SKM-1 (cell line): ENCODE data around the gene TAF1D.

ENCODE experiments used
- DNase-seq: peaks from one replicate; lab custom pipeline; 2025; ENCODE audit not compliant: unreplicated experiment; lab: John Stamatoyannopoulos, UW

The TAF1D gene

DNA sequence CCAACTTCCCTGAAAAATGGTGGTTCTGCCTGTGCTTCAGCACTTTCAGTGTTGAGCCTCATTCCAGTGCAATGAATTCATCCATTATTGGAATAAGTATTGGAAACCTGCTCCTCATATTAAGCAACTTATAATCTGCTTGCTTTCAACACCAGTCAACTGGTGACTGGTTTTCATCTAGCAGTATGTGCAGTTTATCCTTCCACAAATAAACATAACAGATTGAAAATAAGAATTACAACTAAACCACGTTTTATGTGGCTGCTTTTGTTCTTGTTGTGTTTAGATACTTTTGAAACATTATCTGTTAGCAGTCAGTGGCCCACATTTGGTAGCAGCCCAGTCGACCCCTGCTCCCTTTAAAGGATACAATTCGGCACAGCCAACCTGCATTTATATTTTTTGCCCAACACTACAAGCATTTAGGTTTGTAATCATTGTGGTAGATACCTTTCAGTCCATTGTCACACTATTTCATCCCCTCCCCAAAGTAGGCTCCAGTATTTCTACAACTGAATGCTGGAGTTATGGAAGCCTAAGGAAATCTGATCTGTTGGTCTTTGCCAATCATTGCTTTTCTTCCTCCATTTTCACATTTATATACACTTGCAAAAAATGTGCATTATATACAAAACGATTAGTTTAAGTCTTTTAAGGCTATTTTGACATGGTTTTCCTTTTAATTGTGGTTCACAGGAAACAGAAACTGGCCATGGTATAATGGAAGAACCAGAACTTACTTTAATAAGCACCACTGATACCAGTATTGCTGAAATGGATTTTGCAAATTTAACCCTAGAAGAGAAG lies 13.1 kb downstream of the TAF1D start:
- no peak for DNase-seq

DNA sequence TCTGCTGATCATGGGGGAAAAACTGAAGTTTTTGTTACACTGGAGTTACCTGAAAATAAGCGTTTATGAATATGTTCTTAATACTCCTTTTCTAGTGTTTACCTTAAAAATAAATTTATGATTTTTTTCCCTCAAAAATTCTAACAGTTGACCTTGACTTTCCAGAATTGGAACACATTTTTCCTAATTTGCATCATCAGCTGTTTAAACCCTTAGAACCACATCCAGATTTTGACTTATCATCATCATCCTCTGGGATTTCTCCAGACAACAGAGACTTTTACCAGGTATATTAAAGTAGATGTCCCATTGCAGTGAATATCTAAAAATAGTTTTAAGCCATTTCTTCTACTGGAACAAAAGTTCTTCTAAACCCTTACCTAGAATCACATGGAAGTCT lies 17.2 kb downstream of the TAF1D start:
- no peak for DNase-seq

GRCh38 chr11:93720522-93720921 lies 20.8 kb downstream of the TAF1D start:
- no peak for DNase-seq

- DNase-seq = peak; percentile 20
Observed at GRCh38 chr11:93719310-93719709, 22.0 kb downstream of the TAF1D start.

GRCh38 chr11:93718057-93718563 lies 23.2 kb downstream of the TAF1D start:
- peak; percentile 49 for DNase-seq

GRCh38 chr11:93717501-93717900 lies 23.8 kb downstream of the TAF1D start:
- DNase-seq = no peak

DNA sequence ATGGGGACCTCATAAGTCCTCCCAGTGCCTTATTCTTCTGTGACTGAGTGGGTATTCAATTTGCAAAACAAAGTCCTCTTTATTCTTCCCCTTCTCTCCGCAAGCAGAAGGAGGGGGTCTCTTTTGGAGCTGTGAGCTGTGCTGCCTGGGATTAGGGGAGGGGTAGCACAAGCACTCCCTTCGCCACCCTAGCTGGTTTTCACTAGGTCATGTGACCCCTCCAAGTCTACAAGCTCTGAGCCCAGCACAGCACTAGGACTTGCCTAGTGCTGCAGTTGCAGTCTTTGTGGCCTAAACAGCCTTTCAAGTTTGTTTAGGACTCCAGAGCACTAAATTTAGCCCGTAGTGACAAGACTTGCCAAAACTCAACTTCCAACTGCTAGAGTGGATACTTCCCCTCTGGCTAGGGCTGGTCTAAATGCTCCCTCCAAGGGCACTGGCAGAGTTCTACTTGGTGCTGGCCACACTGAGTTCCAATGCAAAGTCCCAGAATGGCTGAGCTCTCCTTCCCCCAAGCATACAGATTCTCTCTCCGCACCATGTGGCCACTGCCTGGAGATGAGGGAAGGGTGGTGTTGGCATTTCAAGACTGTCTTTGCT lies 25.4 kb downstream of the TAF1D start:
- DNase-seq = no peak

DNA sequence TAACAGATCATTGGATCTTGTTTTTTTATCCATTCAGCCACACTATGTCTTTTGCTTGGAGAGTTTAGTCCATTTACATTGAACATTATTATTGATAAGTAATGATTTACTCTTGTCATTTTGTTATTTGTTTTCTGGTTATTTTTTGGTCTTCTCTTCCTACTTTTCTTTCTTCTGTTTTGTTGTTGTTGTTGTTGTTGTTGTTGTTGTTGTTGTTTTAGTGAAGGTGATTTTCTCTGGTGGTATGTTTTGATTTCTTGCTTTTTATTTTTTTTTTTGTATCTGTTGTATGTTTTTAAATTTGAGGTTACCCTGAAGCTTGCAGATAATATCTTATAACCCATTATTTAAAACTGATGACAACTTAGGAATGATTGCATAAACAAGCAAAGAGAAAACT lies 28.6 kb downstream of the TAF1D start:
- no peak for DNase-seq

DNA sequence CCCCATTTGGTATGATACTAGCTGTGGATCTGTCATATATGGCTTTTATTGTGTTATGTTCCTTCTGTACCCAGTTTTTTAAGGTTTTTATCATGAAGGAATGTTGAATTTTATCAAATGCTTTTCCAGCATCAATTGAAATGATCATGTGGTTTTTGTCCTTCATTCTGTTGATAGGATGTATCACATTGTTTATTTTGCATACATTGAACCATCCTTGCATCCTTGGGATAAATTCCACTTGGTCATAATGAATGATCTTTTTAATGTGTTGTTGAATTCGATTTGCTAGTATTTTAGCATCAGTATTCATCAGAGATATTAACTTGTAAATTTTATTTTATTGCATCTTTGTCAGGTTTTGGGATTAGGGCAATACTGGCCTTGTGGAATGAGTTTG lies 31.1 kb downstream of the TAF1D start:
- no peak for DNase-seq

GRCh38 chr11:93704237-93704636 lies 37.1 kb downstream of the TAF1D start:
- no peak for DNase-seq

GRCh38 chr11:93700830-93701229 lies 40.5 kb downstream of the TAF1D start:
- DNase-seq = no peak

- no peak for DNase-seq
Observed at GRCh38 chr11:93697611-93698010, 43.7 kb downstream of the TAF1D start.

- no peak for DNase-seq
Observed at GRCh38 chr11:93694557-93694956, 46.7 kb downstream of the TAF1D start.

DNA sequence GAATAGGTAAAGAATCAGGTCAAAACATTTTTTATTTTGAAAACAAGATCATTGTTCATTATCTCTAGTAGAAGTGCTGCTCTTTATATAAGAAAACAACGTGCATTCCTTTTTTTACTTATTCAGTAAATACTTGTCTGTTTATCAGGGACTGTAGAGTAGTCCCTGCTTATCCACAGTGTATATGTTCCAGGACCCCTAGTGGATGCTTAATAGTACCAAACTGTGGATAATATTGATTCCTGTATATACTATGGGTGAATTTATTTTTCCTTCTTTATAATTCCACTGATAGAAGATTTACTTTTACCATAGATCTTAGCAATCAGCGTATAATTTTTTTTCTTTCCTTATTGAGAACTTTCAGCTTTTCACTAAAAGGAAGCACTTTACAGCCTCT lies 47.2 kb downstream of the TAF1D start:
- no peak for DNase-seq

DNA sequence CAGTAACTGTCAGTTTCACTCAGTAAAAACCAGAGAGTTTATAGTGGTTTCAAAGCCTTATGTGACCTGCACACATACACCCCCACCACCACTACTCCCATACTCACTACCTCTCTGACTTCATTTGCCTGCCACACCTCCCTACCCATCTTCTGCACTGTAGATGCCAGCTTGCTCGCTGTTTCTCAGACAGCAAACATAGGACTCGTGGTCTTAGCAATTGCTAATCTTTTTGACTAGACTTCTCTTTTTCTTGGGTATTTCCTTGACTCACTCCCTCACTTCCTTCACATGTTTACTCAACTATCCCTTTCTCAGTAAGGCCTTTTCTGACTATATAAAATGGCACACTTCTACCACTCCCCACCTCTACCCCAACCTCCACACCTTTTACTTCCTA lies 52.1 kb downstream of the TAF1D start:
- DNase-seq = no peak

GRCh38 chr11:93686812-93687211 lies 54.5 kb downstream of the TAF1D start:
- no peak for DNase-seq

GRCh38 chr11:93686226-93686625 lies 55.1 kb downstream of the TAF1D start:
- no peak for DNase-seq
